GM21360 (cell line): ENCODE data around the gene HDAC4.

Source experiments
- ATAC-seq: cut with Tn5 transposase; IDR thresholded peaks from one replicate; pipeline ENCODE4 v1.9.1; 2021; ENCODE audit warnings: mild to moderate bottlenecking, moderate library complexity; ENCODE audit not compliant: unreplicated experiment

Gene HDAC4

DNA sequence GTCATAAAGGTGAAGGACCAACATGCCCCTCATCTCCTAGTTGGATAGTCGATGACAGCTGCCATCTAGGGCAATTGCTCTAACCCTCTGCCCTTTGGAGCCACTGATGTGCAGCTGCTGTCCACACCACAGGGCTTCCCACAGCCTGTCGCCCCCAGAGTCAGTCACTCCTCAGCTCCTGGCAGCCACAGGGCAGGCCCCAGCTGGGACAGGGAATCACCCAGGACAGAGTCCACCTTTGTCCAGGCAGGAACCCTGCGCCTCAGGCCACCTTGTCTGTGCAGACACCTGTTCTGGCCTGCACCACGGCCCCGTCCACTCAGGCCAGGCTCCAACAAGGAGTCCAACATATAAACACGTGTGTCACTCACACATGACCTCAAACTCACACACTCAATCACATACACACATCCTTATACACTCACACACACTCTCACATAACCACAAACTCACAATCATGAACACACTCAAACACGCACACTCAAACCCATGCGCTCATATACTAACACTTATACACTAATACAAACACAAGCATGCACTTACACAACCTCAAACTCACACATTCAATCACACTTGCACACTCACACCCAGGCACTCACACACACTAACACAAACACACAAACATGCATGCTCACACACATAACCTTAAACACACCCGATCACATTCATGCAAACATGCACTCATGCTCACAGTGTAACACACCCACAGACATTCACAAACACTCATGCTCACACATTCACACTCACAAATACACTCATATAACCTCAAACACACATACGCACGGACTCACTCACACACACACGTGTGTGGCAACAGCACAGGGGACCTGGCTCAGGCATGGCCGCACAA is 29.7 kb downstream of the HDAC4 start:
- ATAC-seq, result no peak

DNA sequence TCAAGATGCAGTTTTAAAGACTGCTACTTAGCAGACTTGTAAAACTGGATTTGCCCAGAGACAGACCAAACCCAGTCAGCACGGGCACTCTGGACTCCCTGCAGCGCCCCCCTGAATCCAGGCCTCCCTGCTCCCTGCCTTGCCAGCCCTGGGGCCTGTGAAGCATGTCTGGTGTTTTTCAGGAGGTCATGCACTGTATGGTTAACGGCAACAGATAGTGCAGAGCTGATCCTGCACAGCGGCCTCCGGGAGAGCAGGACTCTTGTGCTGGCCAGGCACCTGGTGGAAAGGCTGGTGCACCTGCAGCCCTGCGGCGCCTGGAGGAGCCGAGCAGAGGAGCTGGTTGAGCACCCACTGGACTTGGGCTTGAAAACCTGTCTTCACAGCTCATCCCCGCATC is 30.4 kb downstream of the HDAC4 start:
- no peak for ATAC-seq

DNA sequence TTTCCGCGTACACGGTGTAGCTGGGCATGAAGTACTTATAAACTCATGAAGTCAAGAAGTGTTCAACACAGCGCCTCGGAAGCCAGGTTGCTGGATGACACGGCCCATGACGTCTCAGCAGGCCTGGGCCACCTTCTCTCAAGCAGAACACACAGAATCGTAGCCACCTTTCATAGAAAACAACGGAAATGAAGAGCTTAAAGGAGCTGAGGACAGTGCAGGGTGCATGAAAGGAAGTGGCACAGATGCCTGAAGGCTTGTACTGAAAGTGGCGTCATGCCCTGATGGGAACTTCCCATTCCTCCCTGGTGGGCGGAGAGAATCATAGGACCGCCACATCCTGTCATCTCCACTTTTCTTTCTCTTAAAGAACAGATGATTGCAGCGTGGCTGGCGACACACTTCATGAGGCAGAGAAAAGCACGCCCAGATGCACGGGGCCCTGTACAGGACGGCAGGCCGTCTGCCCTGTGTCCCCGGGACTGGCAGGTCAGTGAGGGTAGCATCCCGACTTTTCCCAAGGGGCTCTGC is 31.1 kb downstream of the HDAC4 start:
- peak; percentile 79 for ATAC-seq

DNA sequence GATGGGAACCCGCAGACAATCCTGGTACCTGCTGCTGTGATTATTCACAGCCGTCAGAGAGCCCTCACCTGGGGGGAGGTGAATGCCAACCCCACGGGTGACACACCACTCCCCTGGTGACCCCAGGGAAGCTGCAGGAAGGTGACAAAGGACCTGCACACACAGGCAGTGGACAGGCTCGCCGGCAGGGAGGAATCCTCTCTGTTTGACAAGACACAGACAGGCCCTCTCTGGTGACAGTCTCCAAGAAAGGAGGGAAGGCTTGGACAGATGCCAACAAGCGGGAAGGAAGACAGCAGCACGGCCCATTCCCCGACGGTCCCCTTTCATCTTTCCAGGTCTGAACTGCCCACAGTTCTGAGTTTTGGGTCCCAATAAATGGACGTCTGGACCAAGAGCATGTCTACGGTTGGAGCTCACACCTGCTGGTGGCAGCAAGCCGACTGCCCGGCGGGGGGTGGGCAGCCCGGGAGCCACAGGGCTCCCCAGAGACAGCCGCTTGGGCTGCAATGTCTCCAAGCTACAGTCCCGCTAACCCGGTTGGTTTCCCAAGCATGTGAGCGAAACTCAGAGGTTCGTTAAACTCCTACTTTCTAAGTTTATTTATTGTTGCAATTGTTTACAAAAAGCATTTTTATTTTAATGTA is 31.8 kb downstream of the HDAC4 start:
- peak; percentile 29 for ATAC-seq

DNA sequence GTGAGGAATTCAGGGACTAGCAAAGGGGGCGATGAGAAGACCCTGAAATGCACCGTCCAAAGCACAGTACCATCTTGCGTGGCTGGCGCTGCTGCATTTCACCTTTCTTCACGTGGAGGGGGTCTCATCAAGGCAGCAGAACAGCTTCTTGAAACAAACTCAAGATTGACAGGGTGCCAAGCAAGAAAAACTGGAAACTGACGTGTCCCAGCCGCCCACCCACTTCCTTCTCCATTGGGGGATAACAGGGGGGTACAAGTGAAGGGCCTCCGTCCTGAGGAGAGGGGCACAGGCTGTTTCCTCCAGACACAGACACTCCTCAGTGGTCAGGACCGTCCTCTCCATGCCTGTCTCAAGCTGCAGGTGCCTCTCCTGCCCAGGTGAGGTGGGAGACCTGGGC is 32.5 kb downstream of the HDAC4 start:
- no peak for ATAC-seq

DNA sequence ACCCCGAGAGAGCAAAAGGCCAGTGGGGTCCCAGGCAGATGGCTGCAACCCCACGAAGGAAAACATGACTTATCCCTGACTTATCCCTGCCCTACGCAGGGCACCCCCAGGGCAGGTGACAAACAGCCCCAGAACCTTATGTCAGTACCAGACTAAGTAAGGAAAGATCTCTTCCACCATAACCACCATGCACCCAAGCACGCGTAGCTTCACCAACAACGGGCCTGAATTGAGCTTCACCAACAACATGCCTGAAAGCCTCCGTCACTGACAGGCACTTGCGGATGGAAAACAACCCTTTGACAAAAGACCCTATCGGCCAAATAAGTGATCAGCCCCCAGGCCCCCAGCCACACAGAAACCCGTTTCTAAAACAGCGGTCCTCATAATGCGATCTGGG is 34.1 kb downstream of the HDAC4 start:
- no peak for ATAC-seq

DNA sequence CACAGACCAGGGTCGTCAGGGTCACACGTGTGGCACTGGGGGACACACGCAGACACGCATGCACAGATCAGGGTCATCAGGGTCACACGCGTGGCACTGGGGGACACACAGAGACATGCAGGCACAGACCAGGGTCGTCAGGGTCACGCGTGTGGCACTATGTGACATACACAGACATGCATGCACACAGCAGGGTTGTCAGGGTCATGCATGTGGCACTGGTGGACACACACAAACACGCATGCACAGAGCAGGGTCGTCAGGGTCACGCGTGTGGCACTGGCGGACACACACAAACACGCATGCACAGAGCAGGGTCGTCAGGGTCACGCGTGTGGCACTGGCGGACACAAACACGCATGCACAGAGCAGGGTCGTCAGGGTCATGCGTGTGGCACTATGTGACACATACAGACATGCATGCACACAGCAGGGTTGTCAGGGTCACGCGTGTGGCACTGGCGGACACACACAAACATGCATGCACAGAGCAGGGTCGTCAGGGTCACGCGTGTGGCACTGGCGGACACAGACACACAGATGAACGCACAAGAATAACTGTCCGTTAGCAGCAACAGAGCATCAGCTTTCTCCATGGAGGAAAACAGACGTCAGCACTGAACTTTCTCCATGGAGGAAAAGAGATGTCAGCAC is 34.9 kb downstream of the HDAC4 start:
- no peak for ATAC-seq

DNA sequence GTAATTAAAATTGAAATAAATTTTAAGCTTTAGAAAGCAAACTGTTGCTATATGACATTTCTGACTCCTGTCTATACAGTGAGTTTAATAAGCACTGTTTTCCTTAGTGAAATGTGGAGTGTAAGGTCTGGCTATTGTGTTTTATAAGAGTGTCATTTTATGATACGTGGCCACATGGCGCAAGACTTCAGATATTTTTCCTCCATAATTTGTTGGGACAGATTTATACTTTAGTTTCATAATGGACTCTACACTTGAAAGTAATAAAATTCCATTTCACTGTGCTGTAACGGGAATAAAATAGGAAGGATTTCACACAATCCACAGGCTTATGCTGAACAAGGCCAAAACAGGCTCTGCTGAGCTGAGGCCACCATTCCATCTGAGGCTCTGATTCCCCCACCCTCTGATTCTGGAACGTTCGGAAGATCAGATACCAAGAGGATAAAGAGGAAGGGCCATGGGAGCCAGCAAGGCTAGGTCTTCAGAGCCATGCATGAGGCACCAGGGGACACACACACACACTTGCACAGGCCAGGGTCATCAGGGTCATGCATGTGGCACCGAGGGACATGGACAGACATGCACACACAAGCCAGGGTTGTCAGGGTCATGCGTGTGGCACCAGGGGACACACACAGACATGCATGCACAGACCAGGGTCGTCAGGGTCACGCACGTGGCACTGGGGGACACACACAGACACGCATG is 35.6 kb downstream of the HDAC4 start:
- no peak for ATAC-seq

DNA sequence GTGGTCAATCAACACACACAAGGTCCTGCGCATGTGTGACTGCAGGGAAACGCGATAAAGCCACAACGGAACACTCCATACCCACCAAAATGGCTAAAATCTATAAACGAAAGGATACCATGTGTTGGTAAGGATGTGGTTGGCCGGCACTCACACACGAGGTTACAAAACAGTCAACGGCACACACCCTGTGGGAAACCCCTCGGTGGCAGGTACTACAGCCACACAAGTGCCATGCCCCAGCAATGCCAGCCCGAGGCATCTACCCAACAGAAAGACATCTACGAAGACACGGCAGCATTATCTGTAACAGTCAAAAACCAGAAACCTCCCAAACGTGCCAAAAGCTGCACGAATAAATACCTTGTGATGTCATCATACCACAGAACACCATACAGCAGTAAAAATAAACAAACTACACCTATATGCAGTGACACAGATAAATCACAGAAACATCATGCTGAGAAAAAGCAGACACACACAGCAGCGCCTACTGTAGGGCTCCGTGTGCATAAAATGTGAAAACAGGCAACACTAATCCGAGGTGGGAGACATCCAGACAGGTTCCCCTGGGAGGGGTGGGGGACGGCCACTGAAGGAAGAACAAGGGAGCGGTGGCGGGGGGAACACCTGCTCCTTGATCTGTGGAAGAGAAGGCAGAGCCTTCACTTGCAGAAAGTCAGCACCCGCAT is 36.7 kb downstream of the HDAC4 start:
- ATAC-seq, result no peak

DNA sequence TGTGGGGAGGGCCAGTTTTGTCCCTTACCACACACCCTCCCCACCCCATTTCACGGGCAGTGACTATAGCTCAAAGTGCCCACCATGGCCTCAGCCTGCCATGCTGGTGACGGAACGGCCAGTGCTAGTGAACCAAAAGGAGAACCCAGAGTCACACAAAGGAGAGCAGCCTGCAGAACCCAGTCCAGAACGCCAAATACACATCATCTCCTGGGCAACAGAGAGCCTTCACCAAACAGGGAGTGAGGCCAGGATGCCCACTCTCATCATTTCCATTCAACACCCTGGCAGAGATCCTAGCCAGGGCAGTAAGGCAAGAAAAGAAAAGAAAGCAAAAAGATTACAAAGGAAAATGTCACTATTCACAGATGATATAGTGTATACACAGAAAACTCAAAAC is 38.3 kb downstream of the HDAC4 start:
- no peak for ATAC-seq

DNA sequence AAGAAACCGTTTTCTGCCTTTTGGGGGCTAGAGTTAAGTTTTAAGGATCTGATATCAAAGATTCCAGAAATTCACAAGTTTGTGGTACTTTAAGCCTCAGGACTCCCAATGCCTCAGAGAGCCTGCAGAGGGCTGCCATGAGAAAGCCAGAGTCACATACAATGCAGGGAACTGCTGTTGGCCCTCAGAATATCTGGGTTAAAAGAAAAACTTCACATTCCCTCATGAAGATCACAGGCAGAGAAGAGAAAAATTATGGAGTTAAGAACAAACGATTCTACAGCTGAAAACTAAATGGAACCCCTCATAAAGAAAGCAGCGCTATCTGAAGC is 39.5 kb downstream of the HDAC4 start:
- ATAC-seq, result no peak

DNA sequence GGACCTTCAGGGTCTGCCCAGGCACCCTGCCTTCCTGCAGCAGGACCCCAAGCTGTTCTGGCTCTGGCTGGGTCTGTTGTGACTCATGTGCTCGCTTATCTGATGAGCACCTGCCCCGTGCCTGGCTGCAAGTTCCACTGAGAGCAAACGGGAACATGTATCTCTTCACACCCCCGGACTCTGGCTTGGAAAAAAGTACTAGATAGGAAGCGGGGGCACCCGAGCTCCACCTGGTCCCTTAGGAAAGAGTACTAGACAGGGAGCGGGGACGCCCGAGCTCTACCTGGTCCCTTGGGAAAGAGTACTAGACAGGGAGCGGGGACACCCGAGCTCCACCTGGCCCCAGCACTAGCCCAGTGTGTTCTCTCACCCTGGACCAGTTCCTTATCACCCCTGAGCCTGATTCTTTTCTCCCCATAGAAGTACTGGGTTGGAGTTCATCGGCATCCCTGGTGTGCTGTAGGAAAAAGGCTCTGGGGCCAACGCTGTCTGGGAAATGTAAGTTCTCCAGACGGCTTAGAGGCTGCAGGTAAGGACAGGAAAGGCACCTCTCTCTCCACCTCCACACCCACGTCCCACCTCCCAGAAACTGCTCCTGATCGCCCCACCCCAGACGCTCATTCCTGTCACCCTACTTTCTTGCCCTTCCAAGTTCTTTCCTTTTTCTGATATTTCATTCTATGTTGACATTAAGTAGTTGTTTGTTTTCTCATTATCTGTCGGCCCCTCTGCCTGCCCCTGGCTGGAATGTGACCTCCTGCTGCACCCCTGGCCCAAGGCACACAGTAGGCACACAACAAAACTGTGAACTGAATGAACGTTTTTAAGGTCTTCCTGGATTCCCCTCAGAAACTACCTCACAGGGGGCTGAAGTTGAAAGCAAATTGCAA is 40.2 kb downstream of the HDAC4 start:
- ATAC-seq, result no peak

DNA sequence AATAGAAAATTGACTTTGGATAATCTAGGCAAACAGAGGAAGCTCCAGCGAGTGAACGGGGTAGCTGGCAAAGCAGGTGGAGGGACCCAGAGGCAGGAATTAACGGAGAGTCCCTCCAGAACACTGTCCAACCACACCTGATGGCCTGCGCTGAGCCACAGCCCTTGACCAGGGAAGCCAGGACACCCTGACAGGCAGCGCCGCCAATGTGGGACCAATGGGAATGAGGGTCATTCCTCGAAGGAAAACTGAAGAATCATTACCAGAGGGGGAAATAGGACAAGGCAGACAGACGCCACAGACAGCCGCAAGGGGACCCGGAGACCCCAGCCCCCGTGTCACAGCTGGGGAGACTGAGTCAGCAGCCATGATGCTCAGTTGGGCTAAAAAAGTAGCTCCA is 40.8 kb downstream of the HDAC4 start:
- ATAC-seq, result no peak

DNA sequence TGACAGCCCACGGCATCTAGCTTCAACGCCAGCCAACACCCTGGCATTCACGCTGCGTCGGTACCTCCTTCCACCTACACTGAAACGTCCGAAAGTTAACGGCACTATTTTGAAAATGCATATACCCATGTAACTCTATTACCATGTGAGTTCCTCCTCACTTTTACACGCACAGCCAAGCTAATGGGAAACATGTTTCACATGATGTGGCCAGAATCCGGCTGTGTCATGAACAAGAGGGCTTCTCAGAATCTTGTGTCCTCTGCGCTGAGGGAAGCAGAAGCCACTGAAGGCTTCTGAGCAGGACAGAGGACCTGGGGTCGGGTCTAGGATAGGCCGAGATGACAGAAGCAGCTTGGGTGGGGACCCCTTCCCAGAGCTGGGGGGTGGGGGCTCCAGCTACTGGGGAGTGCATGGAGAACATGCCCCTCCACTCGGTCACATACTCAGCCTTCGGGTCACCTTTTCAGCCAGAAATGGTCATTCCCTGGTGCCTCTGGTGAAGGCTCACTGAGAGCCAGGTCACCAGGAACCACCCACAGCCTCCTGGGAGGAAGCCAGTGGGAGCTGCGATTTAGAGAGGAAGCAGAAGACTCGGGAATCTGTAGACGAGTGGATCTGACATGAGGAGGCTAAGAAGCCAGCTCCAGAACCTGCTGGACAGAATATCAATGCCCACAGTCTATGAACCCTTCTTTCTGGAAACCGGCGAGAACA is 41.5 kb downstream of the HDAC4 start:
- no peak for ATAC-seq

DNA sequence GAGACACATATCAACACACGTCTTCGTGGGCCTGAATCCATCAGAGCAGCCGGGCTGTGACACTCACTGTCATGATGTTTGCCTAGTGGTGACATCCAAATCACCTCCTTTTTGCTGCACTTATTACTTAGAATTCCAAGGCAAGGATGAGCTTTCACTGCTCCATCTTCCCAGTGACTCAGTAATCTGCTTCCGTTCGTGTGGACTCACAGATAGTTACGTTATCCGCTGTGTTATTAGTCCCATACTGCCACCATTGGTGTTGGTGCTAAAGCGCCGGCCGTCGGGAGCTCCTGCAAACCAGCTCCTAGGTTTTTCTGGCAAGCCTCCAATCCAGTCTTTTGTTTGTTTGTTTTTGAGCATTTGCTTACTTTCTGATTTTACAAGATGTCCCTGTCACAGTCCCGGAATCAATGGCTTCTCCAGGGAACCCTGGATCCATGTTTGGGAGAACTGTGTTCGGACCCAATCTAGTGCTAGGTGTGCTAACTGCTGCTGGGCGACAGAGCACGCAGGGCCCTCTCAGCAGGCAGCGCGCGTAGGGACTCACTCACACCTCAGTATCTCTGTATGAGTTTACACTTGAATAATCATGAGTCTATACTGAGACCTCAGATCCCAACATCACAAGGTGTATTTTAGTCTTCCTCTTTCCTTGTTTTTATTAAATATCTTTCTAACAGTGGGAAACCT is 42.6 kb downstream of the HDAC4 start:
- ATAC-seq, result no peak

DNA sequence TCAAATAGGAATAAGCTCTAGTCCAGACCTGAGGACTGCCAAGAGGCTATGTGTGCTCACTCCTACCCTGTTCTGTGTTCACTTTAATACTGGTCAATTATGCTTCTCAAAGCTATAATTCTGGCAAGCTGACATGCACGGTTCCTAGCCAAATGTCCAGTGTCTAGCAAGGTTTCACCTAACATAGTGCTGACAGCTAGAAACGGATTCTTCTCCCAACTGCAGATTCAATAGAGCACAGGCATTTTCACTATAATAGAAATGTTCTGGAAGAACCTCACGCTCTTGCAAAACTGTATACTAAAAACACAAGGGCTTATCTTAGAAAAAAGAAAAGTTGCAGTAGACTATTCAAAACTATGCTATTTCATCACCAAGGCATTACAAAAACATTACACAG is 45.1 kb downstream of the HDAC4 start:
- no peak for ATAC-seq

DNA sequence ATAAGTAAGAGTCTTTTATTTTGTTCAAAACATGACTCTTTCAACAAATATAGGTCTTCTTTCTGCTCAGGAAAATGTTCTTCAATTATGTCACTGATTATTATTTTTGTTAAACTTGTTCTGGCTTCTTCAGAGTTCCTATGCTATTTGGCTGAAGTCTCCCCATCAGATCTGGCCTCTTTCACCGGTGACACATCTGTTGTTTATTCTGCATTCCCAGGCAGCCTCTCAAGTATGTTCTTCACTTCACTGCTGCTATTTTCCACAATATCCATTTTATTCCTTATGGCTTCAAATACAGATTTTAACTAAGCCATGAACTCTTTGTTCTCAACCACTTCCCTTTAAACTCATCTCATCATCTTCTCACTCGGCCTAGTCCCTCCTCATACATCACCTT is 45.7 kb downstream of the HDAC4 start:
- ATAC-seq, result no peak

DNA sequence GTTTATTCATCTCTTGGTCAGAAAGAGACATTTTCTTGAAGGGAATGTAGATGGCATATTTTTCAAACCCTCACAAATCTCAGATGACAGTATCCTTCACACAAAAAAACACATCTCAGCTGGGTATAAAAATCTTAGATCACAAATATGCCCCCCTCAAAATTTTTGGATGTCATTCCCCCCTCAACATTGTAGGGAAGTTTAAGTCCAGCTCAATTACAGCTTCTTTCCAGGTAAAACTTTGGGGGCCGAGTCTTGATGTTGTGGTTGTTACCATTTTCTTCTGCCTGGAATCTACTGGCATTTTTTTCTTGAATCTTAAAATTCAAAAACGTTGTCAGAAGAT is 46.1 kb downstream of the HDAC4 start:
- ATAC-seq, result no peak
